ENCODE measurements around the gene TYRP1.

GRCh38 chr9:12666813-12667212 lies 26.4 kb upstream of the TYRP1 start:
- TF ChIP-seq GATA2 (IDR thresholded peaks at IDR 0.05; ENCODE audit: low read depth, low read length) = no peak
- no peak for TF ChIP-seq GATA3 (IDR thresholded peaks at IDR 0.05; ENCODE audit: low read depth, low read length)

Data from SH-SY5Y (cell line).